SHP77 (cell line): ENCODE data around the gene NUDT14.

ENCODE experiments used
- DNase-seq, 2 experiments: peaks; one replicate each; lab custom pipeline; 2025; lab: John Stamatoyannopoulos, UW

The NUDT14 gene

DNA sequence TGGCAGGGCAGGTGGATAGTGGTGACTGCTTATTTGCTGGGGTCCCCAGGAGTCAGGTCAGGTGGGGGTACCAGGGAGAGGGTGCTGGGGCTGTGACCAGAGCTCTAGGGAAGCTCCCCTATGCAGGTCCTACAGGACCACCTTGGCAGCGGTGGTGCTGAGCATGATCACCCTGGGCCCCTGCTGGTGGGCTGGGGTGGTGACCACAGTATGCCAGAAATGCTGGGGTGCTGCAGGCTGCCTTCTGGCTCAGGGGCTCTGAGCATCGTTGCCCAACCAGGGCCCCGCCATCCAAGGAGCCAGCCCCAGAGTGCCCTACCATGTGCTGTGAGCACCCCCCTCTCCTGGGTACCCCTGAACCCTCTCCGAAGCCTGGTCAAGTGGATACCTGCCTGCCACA, 17.5 kb upstream of the NUDT14 start:
- DNase-seq, result no peak

DNA sequence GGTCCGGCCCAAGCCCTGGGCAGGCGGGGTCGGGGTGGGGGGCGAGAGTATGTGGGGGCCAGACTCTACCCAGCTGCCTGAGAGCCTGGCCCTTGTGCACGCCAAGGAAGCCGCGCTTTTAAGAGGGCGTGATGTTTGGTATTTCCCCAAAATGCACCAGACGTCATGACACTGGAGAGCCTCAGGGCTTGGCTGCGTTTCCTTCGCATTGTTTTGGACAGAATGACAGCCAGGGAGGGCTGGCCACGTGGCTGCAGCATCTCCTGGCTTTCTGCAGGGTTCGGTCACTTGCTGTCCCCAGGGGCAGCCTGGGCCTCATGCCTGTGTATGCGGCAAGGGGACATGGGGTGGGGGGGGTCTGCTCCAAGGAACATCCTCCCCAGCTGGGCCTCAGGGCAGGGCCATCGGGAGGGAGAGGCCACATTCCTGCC, 16.1 kb upstream of the NUDT14 start:
- no peak for DNase-seq

DNA sequence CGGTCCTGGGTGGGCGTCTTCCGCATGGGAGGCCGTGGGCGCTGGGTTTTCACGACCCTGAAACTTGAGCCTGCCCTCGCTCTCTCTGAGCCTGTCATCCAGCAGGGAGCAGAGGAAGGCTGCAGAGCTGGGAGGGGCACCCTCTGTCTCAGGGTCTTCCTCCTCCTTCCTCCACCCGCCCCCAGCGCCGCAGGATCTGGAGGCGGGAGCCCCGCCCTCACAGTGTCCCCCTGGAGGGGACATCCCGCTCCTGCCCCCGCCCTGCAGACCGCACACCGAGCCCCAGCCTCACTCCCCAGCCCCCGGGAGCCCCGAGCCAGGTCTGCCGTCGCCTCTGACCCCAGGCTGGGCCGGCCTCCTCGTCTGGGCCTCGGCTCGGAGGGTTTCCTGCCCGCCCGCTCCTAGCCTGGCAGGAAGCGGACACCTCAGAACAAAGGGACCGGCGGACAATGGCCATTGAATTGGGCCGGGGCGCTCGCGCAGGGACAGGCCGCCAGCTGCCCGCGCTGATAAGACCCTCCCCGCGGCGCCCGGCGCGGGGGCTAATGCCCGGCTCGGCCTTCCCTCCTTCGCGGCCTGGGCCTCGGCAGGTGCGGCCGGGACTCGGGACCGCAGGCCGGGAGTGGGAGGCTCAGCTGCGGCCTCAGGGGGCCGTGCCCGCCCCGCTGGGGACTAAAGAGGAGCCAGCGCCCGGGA, 15.3 kb upstream of the NUDT14 start:
- no peak for DNase-seq

DNA sequence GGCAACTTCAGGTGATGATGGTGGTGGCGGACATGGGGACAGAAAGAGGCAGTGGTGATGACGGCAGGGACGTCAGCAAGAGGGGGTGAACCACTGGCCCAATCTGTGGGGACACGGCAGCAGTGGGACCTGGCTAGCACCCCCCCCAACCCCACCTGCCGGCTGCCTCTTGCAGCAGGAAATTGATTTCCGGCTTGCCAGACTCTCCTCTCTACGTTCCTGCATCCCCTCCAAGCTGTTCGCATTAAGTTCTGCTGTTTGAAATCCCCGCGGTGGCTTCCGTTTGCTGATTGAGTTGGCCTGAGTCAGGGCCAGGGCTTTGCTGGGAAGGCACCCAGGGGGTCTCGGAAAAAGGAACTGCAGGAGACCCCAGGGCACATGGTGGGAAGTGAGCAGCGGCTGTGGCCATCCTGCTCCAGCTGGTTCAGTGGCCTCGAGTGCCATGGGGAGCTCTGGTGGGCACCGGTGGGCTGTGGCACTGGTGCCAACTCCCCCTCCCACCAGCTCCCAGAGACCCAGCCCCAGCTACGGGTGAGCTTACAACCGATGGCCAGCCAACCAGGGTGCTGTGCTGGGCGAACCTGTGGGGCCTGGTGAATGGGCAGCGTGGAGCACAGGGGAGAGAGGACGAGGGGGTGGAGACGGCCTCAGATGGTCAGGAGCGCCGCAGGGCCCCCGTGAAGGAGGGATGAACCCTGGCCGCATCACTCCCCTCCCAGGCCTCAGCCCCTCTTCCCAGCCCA, 14.6 kb upstream of the NUDT14 start:
- DNase-seq, result no peak

DNA sequence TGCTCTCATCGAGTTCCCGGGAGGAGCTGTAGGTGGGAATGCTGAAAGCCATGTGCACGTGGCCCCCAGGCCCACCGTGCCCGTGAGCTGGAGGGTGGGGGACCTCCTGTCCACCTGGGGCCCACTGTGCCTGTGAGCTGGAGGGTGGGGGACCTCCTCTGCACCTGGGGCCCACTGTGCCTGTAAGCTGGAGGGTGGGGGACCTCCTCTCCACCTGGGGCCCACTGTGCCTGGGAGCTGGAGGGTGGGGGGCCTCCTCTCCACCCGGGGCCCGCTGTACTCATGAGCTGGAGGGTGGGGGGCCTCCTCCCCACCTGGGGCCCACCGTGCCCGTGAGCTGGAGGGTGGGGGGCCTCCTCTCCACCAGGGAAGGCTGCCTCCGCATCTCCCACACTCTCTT, 13.9 kb upstream of the NUDT14 start:
- DNase-seq, result no peak

DNA sequence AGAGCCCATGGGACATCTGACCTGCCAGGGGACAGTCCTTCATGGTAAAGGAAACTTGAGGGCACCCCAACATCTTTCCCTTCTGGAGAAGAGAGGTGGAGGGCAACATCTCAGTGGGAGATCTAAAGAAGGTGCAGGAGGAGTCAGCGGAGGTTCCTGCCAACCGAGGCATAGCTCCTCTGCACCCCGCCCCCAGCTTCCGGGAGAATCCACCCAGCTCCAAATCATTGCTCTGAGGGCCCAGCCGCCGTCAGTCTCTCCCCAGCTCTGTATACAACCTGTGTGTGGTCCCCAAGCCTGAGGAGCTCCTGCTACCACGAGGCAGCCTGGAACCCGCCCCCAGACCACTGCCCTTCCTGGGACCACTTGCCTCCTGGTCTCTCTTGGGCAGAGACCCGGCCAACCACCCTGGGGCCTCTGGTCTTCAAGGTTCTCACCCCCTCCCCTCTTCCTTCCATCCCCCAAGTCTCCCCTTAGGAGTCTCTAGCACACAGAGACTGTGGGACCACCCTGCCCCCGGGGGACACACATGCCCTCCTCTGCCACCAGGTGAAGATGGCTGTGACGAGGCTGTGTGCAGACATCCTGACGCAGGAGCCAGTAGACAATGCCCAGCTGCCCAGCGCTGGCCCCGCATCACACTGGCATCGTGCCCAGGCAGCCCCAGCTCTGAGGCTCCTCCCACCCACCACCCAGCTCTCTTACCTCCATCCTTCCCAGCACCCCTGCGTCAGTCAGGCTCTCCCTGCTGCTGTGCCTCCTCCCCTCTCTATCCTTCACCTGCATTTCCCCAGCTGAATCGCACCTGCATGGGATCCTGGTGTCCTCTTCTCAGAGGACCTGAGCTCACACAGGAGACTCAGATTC, 13.0 kb upstream of the NUDT14 start:
- DNase-seq, result peak; percentile 70 to 78

DNA sequence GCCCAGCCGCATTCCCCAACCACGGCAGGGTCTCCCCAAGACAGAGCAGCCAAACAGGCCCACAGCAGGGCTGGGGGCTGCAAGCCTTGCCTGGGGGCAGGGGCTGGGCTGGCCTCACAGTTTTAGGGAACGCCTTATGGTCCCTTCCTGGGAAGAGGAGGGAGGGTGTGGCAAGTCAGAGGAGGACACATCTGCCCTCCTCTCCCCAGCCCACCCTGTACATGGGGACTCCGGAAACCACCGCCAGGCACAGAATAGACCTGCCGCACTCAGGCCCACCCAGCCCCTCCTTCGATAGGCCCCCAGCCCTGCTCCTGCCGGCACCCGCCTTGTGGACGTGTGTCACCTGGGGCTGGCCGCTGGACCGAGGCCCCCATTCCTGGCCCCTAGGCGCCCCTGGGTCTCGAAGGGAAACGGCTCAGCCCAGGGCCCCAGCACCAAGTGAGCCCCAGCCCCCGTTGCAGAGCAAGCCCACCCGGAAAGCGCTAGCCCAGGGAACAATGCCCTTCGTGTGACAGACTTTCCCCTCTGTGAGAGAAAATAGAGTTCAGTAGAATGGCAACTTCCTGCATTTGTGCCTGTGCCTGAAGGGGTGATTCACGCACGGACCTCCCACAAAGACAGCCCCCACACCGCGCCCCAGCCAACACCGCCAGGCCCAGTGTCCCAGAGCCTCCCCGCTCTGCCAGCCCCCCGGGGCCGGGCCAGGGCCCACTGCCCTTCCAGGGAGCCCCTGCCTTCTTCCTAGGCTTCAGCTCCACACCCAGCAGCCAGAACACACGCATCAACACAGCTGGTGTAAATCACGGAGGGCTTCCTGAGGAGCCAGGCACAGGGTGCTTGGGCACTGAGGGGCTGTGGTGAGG, 12.0 kb upstream of the NUDT14 start:
- DNase-seq, result no peak

DNA sequence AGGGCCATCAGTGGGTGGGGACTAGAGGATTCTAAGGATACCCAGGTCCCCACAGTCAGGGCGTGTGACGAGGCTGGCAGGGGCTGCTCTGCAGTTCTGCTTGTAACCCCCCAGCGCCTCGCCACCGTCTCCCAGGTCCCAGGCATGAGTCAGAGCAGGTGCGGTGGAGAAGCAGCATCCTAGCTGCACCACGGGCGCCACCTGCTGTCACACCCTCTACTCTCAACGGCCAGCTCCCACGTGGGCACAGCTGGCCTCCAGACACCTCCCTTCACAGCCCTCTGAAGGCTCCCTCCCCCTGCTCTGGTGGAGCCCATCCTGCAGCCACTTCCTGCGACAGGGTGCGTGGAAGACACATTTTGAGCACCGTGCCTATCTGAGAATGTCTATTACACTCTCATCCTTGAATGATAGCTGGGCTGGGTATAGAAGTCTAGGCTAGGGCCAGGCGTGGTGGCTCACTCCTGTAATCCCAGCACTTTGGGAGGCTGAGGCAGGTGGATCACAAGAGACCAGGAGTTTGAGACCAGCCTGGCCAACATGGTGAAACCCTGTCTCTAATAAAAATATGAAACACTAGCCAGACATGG, 6.9 kb upstream of the NUDT14 start:
- peak; percentile 78 to 81 for DNase-seq

DNA sequence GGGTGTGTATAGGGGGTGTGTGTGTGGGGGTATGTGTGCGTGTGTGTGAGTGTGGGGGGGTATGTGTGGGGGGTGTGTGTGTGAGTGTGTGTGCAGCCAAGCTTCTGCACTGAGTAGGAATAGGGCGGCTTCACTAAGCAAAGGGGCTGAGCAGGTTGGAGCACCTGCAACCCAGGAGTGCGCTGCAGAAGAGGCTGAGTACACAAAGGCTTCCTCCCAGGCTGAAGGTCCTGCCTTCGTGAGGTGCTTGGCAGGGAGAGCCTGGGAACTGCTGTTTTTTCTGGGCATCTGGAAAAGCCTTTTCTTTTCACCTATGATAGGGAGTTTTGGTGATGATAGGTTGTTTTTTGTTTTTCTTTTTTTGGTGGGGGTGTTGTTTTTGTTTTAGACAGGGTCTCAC, 6.0 kb upstream of the NUDT14 start:
- DNase-seq, result peak; percentile 48 to 60

DNA sequence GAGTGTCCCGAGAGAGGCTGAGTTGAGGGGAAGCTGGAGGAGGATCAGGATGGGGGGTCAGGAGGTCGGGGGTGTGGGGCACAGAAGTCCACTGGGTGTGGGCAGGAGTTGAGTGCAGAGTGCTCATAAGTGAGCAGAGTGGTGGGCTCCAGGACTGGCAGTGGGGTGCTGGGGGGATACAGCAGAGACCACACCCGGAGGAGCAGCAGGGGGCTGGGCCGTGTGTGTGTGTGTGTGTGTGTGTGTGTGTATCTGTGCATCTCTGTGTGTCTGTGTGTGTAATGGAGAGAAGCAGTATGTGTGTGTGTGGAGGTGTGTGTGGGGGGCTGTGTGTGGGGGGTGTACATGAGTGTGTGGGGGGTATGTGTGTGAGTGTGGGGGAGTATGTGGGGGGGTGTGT, 4.9 kb upstream of the NUDT14 start:
- no peak for DNase-seq

DNA sequence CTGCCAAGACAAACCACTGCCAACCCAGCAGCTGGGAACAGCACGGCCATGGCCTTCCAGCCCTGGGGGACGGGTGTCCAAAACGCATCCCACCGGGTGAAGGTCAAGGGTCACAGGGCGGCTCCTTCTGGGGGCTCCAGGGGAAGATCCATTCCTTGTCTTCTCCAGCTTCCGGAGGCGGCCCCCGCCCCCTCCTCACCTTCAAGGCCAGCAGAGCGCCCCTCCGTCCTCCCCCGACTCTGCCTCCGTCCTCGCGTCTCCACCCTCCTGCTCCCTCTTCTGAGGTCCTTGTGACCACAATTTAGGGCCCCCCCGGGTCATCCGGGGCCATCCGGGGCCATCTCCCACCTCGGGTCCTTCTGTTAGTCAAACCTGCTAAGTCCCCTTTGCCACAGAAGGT, 3.9 kb upstream of the NUDT14 start:
- no peak for DNase-seq

DNA sequence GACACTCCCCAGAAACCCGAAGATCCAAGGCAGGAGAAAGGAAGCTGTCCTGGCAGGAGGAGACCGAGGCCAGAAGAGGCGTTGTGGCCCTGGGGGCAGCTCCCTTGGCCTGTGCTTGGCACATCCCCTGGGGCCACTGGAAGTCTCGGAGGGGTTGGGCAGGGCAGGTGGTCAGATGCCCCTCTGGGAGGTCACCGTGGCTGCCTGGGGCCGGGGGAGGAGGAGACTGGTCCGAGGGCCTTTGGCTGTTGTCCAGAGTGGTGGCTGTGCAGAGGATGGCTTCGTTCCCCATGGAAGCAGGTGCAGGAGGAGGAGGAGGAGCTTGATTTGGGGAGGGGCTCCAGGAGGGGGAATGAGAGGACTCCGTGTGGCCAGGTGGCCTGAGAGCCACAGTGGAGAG, 3.3 kb upstream of the NUDT14 start:
- DNase-seq, result peak; percentile 59 to 61

DNA sequence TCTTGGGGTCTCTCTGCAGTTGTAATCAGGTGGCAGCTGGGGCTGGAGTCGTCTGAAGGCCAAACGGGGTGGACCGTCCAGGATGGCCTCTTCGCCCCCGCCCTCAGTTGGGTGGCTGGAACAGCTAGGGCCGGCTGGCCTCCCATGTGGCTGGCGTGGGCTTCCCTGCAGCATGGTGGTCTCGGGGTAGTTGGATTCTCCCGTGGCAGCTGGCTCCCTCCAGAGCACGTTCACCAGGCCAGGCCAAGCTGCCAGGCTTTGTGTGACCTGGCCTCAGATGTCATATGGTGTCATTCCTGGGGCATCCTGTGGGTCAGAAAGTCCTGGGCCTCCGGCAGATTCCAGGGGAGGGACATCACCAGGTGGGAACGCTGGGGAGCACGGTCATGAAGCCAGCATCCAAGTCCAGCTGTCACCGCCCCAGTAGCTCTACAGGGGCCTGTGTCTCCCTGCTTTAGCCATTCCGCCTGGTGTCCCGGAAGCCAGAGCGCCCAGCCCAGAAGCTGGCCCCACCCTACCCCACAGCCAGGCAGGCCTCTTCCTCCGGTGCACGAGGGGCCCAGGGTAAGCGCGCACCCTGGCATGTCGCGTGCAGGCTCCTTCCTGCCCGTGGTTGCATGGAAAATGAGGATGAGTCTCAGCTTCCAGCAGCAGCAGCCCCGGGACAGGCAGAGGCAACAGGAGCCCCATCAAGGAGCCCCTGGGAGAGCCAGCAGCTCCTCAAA, 1.3 kb upstream of the NUDT14 start:
- no peak for DNase-seq

DNA sequence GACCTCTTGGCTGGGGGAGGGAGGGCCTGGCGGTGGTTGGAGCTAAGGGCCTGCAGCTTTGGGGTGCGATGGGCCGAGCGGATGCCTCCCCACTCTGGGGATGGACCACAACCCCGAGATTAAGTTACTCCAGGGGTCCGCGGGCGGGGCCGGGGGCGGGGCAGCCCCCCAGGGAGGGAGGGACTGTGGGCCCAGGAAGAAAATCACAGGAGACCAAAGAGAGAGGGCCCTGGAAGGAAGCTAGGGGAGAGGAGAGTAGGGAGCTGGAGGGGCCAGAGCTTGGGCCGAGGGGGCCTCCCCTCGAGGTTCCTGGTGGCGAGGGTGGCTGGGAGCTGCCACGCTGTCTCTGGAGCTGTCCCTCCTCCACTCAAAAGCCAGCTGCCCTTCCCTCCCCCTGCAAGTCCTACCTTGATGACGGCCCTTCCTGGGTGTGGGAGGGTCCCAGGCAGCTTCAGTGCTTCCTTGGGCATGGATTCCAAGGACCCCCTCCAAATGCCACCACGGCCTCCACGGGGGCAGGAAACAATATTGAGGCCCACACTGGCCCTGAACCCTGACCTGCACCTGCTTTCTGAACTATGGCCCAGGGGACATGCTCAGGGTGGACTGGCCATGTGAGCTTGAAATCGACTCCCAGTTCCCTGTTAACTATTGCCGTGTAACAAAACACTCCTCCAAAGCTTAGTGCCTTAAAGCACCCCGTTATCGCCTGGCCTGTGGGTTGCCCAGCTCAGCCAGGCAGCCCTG, 610 bp upstream of the NUDT14 start:
- DNase-seq, result no peak

DNA sequence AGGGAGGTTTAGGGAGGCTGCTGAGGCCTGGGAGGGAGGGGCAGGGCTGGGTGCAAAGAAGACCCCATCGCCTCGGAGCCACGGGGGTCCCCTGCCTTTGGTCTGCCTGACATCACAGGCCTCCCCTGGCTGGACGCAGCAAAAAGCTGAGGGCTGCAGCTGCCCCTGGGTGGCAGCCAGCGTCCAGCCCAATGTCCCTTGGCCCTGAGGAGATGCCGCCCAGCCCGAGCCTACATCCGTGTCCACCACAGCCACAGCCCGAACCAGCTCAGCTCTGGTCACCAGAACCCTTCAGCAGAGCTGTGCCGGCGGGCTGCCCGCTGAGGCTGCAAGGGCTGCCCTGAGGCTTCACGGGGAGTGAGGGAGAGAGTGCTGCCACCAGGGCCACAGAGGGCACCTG, 1.9 kb downstream of the NUDT14 start:
- peak in 1 of 2 experiments; percentile 30 for DNase-seq

DNA sequence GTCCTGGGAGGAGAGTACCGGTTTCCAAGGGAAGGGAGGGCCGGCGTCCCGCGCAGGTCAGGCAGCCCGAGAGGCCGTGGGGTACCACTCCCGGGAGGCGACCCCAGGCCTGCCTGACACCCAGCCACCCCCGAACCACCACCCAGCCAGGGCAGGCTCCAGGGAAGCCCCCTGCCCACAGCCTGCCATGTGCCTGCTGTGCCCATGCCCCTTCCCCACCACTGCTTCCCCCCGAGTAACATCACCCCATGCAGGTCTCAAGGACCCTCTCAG, 2.3 kb downstream of the NUDT14 start:
- no peak for DNase-seq

DNA sequence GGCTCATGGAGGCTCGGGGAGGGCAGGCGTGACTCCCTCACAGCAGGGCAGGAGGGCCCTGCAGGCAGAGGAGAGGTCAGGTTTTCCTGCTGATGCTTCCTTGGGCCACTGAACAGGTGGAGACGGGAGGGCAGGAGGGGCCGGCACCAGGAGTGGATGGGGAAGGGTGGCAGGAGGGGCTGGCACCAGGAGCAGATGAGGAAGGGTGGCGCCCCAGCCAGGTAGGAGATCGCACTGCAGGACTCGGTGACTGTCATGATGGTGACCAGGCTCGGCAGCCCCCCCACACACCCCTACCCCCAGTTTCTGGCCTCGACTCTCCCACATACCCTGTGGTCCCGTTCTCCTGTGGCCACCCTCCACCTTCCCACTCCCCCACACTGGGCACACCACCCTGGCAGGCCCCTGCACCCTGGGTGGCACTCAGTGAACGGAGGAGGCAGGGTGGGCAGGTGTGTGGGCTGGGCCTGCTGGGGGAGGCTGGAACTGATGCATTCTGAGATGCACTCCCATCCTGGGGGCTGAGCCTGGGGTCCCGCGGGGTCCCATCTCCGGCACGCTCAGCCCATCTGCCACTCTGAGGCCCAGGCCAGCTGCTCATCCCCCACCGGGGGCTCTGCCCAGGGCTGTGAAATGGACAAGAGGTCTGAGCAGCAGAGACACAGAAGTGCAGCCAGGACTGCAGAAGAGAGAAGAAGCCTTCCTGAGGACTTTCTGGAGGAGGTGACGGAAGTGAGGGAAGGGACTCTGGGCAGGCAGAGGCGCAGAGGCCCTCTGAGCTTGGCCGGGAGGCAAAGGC, 2.8 kb downstream of the NUDT14 start:
- DNase-seq, result peak in 1 of 2 experiments; percentile 21

DNA sequence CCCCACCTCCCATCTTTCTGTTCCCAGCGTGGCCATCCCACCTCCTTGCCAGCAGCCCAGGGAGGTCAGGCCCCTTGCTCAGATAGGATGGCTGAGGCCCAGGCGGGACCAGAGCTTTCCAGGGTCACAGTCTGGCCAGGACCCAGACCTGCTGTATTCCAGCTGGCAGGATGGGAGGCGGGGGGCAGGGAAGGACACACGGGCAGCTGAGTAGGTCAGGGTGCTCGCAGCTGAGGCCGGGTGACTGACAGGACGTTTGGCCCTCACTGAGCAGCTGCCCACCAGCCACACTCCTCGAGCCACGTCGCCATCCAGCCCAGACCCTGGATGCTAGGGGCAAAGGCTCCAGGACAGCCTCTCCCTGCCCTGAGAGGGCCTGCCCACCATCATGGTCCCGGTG, 4.0 kb downstream of the NUDT14 start:
- peak in 1 of 2 experiments; percentile 78 for DNase-seq

DNA sequence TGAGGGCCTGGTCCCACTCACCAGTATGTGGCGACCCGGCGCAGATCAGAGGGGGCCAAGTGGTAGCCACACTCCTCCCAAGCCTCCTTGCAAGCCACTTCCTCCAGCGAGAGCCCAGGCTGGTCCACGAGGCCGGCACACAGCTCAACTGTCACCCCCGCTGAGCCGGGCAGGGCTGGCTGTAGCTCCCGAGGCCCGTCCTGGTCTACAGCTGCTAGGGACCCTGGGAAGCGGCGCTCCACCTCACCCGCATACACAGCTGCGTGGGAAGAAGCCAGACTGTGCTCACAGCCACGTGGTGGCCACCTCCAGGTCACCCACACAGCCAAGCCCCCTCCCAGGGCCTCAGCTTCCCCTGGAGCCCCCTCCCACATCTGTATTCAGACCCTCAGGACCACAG, 4.6 kb downstream of the NUDT14 start:
- no peak for DNase-seq
